ENCODE results near the gene RALGDS.
A peak's percentile ranks its signal among the peaks of the same experiment; 100 is the strongest.

RALGDS gene

GRCh38 chr9:133133681-133134387, 12.8 kb upstream of the RALGDS start:
- DNase-seq: peak; percentile 65

GRCh38 chr9:133132174-133132573, 11.1 kb upstream of the RALGDS start:
- no peak for DNase-seq

GRCh38 chr9:133131506-133131905, 10.5 kb upstream of the RALGDS start:
- no peak for DNase-seq

- DNase-seq: no peak
Observed at GRCh38 chr9:133130685-133131244, 9.7 kb upstream of the RALGDS start.

- no peak for DNase-seq
Observed at GRCh38 chr9:133129001-133129795, 8.2 kb upstream of the RALGDS start.

- no peak for DNase-seq
Observed at GRCh38 chr9:133128152-133128551, 7.1 kb upstream of the RALGDS start.

- DNase-seq: no peak
Observed at GRCh38 chr9:133127340-133127981, 6.4 kb upstream of the RALGDS start.

- DNase-seq: no peak
Observed at GRCh38 chr9:133126697-133127339, 5.8 kb upstream of the RALGDS start.

GRCh38 chr9:133125941-133126696, 5.1 kb upstream of the RALGDS start:
- DNase-seq: no peak

- DNase-seq: no peak
Observed at GRCh38 chr9:133124907-133125275, 3.9 kb upstream of the RALGDS start.

GRCh38 chr9:133124123-133124906, 3.3 kb upstream of the RALGDS start:
- DNase-seq: no peak

- no peak for DNase-seq
Observed at GRCh38 chr9:133122935-133123611, 2.0 kb upstream of the RALGDS start.

GRCh38 chr9:133122605-133122934, 1.5 kb upstream of the RALGDS start:
- no peak for DNase-seq

GRCh38 chr9:133121915-133122550, 993 bp upstream of the RALGDS start:
- DNase-seq: no peak

- no peak for DNase-seq
Observed at GRCh38 chr9:133120501-133121197, 391 bp downstream of the RALGDS start.

- no peak for DNase-seq
Observed at GRCh38 chr9:133119846-133120500, 1.1 kb downstream of the RALGDS start.

GRCh38 chr9:133119103-133119845, 1.8 kb downstream of the RALGDS start:
- DNase-seq: no peak

- DNase-seq: no peak
Observed at GRCh38 chr9:133118568-133118967, 2.5 kb downstream of the RALGDS start.

- DNase-seq: no peak
Observed at GRCh38 chr9:133118179-133118520, 2.9 kb downstream of the RALGDS start.

Data from GOT3 (cell line).